Ectodermal cell (in vitro differentiated cells): ENCODE data around the gene ZC3HAV1L. TPM values are rescaled to one million over a fixed set of nuclear protein-coding genes. Genes with fewer than 3 reads are reported as not detected.
"Not testable (repeated sequence)": the region's sequence is repeated elsewhere in the genome, so short reads cannot be mapped to it uniquely, and the experiment has no call there.

ENCODE experiments used
- H3K27ac ChIP-seq: 2 replicates; pipeline ENCODE4 v1.7.0; 2013; ENCODE audit warnings: mild to moderate bottlenecking, low read depth, low read length; ENCODE audit not compliant: insufficient read depth, poor library complexity, severe bottlenecking
- H3K27me3 ChIP-seq: 2 replicates; pipeline ENCODE4 v1.7.0; 2013; ENCODE audit warnings: mild to moderate bottlenecking, low read length; ENCODE audit not compliant: insufficient read depth, control insufficient read depth, poor library complexity, severe bottlenecking
- H3K36me3 ChIP-seq: one replicate; pipeline ENCODE4 v1.7.0; 2013; ENCODE audit warnings: low read length; ENCODE audit not compliant: control insufficient read depth, insufficient read depth
- H3K4me1 ChIP-seq: one replicate; pipeline ENCODE4 v1.7.0; 2013; ENCODE audit warnings: low read length; ENCODE audit not compliant: control insufficient read depth, insufficient read depth
- H3K4me3 ChIP-seq: 2 replicates; pipeline ENCODE4 v1.7.0; 2013; ENCODE audit warnings: low read depth, low read length, control low read depth; ENCODE audit not compliant: insufficient read depth
- H3K9me3 ChIP-seq: 2 replicates; pipeline ENCODE4 v1.7.0; 2013; ENCODE audit warnings: mild to moderate bottlenecking, low read length, moderate library complexity; ENCODE audit not compliant: control insufficient read depth
- WGBS, 2 experiments: methylation state at CpG; one replicate each; pipeline ENCODE4 v1.1.7; 2013; ENCODE audit warnings: missing lambda C conversion rate in 2 of 2; 5-methylcytosine and 5-hydroxymethylcytosine counted together
- polyA plus RNA-seq, 4 experiments: library from polyadenylated mRNA; stranded (reverse); fragments of 50-300 nt; gene quantifications; one replicate each; pipeline ENCODE4 v1.2.3, GENCODE V29; 2013

Gene ZC3HAV1L, protein sequence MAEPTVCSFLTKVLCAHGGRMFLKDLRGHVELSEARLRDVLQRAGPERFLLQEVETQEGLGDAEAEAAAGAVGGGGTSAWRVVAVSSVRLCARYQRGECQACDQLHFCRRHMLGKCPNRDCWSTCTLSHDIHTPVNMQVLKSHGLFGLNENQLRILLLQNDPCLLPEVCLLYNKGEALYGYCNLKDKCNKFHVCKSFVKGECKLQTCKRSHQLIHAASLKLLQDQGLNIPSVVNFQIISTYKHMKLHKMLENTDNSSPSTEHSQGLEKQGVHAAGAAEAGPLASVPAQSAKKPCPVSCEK
- polyA plus RNA-seq (2013, experiment 1 of 4) = 6.8 TPM
- 6.7 TPM for polyA plus RNA-seq (2013, experiment 2 of 4)
- polyA plus RNA-seq (2013, experiment 3 of 4) = 4.5 TPM
- polyA plus RNA-seq (2013, experiment 4 of 4) = 4.7 TPM

GRCh38 chr7:139035586-139036353, at the start of gene ZC3HAV1L:
Gene ZC3HAV1L (minus strand): TSS chr7:139036042. CDS start chr7:139036017, 25 bp downstream.
- Histone ChIP-seq H3K4me3 (peak within 1 kb of the TSS; percentile 67), H3K36me3 (peaks cover 4% of the 10 kb centered on the region), H3K27me3 (peaks cover 6% of the 10 kb centered on the region), H3K27ac (no peak within 1 kb of the TSS), H3K9me3 (no peaks in the 10 kb centered on the region), H3K4me1 (no peaks in the 10 kb centered on the region)
- 5 to 6% methylated on average over 82 of the region's 82 CpGs for WGBS, 2 experiments

- WGBS, 2 experiments = 91% methylated on average over 5 of the region's 5 CpGs
- Histone ChIP-seq H3K4me3 (no peak overlapping the region), H3K27me3 (no peaks in the 10 kb centered on the region), H3K27ac (no peak overlapping the region), H3K4me1 (no peaks in the 10 kb centered on the region), H3K36me3 (peaks cover 14% of the 10 kb centered on the region), H3K9me3 (no peaks in the 10 kb centered on the region)
These were observed 48.9 kb upstream of the ZC3HAV1L start for GRCh38 chr7:139084709-139085108.

DNA sequence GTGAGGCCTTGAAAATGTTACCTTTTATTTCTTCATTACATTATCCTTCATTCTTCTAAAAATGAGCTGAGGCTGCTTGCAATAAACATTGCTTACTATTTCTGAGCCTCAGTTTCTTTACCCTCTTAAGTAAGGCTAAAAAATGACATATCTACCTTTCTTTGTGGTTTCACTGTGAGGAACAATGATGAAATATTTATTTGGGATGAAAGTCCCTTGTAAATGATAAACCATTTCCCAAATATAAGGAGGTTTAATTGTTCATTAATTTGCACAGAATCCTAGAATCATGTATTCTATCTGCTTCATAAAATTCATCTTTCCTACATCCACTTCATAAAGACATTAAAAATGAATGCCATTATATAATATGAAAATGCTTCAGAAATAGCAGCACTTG, 45.7 kb upstream of the ZC3HAV1L start:
- H3K9me3 ChIP-seq = no peaks in the 10 kb centered on the region
- no peak overlapping the region for H3K27ac ChIP-seq
- H3K4me1 ChIP-seq = no peaks in the 10 kb centered on the region
- no peak overlapping the region for H3K4me3 ChIP-seq
- H3K36me3 ChIP-seq = peaks cover 2% of the 10 kb centered on the region
- H3K27me3 ChIP-seq = no peaks in the 10 kb centered on the region

- Histone ChIP-seq H3K27me3 (no peaks in the 10 kb centered on the region), H3K36me3 (no peaks in the 10 kb centered on the region), H3K9me3 (no peaks in the 10 kb centered on the region), H3K4me1 (no peaks in the 10 kb centered on the region), H3K4me3 (no peak overlapping the region), H3K27ac (no peak overlapping the region)
- WGBS, 2 experiments = 94 to 95% methylated on average over 8 of the region's 8 CpGs
These were observed 45.1 kb upstream of the ZC3HAV1L start for GRCh38 chr7:139080905-139081304.

DNA sequence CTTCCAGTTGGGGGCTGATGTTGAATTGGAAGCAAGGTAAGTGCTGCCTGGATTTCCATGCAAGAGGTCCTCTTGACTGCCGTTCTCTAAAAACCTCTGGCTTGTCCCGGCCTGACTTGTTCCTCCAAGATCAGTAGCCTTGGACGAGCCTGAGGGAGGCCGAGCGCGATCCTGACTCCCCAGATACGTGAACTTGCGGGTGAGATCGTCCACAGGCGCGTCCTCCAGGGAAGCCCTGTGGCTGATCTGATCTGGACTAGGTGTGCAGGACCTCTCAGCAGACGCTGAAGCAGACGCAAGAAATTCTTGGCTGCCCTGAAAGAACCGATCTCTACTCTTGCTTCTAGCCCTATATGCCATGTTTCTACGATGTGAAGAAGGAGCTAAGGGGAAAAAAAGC, 44.0 kb upstream of the ZC3HAV1L start:
- Histone ChIP-seq H3K4me3 (no peak overlapping the region), H3K36me3 (no peaks in the 10 kb centered on the region), H3K27me3 (no peaks in the 10 kb centered on the region), H3K9me3 (no peaks in the 10 kb centered on the region), H3K27ac (no peak overlapping the region), H3K4me1 (no peaks in the 10 kb centered on the region)
- WGBS, 2 experiments = 92 to 94% methylated on average over 15 of the region's 15 CpGs

DNA sequence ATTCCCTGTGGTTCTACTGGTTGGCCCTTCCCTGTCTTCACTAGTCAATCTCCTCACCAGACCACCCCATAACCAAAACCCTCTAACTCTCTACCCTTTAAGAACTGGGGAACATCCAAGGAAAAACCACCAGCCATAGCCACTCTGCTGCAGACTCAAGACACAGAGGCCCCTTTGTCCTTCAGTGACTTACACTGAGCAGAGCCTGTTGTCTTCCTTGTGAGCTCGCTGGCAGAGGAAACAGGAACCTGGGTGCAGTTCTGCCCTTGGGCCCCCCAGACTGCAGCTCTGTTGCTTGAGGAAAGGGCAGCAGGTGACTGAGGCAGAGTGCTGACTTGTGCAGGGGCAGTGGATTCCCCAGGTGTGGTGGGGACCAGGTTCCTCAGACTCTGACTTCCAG, 43.1 kb upstream of the ZC3HAV1L start:
- WGBS, 2 experiments = 86 to 90% methylated on average over 1 of the region's 1 CpG
- no peak overlapping the region for H3K27ac ChIP-seq
- H3K27me3 ChIP-seq = no peaks in the 10 kb centered on the region
- H3K4me3 ChIP-seq = no peak overlapping the region
- H3K4me1 ChIP-seq = no peaks in the 10 kb centered on the region
- H3K9me3 ChIP-seq = no peaks in the 10 kb centered on the region
- H3K36me3 ChIP-seq = no peaks in the 10 kb centered on the region

GRCh38 chr7:139078399-139078798, 42.6 kb upstream of the ZC3HAV1L start:
- no peak overlapping the region for H3K27ac ChIP-seq
- no peaks in the 10 kb centered on the region for H3K4me1 ChIP-seq
- H3K36me3 ChIP-seq = no peaks in the 10 kb centered on the region
- H3K9me3 ChIP-seq = no peaks in the 10 kb centered on the region
- WGBS, 2 experiments = 90 to 94% methylated on average over 1 of the region's 1 CpG
- H3K27me3 ChIP-seq = no peaks in the 10 kb centered on the region
- no peak overlapping the region for H3K4me3 ChIP-seq

- not testable (repeated sequence) for H3K27me3 ChIP-seq, H3K27ac ChIP-seq, H3K4me1 ChIP-seq, H3K36me3 ChIP-seq, H3K9me3 ChIP-seq, H3K4me3 ChIP-seq
- 91 to 97% methylated on average over 5 of the region's 5 CpGs for WGBS, 2 experiments
These were observed 41.9 kb upstream of the ZC3HAV1L start for GRCh38 chr7:139077706-139078105.

DNA sequence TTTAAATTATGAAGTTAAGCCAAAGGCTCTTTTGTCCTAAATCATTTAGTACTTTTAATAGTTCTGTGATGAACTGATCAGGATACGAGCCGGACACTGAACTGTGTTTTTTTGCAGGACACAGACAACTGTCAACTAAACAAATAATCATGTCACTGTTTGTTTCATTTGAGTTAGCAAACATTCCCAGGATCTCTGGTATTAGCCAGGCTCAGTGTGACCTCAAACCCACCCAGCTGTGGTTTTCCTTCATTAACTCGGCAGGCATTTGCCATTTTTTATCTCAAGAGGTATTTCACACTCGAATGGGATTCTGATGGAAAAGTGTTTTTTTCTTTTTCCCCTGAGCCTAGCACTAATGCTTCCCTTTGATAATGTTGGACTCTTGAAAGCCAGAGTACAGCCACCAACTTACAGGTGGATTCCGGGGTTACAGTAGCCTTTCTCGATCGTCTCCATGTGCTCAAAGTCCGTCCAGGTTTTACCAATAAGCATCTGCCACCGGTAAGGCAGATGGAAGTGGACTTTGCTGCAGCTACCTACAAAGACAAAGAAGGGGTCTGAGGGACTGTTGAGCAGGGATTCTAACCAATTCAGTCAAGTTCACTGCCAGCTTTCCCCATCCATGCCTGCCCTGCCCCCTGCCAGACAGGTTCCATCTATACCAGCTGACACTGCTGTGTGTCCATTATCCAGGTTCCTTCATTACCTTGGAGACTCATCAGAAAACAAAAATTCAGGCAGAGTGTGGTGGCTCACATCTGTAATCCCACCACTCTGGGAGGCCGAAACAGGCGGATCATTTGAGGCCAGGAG, 40.2 kb upstream of the ZC3HAV1L start:
- H3K36me3 ChIP-seq = no peaks in the 10 kb centered on the region

More for the DNA sequence above, 40.2 kb upstream of the ZC3HAV1L start:
- WGBS, 2 experiments = 92 to 93% methylated on average over 11 of the region's 11 CpGs
- Histone ChIP-seq H3K27me3 (no peaks in the 10 kb centered on the region), H3K27ac (no peak overlapping the region), H3K4me1 (no peaks in the 10 kb centered on the region), H3K9me3 (no peaks in the 10 kb centered on the region), H3K4me3 (no peak overlapping the region)
